ENCODE results near the gene PDE12.
A peak's percentile ranks its signal among the peaks of the same experiment; 100 is the strongest.

The PDE12 gene, protein sequence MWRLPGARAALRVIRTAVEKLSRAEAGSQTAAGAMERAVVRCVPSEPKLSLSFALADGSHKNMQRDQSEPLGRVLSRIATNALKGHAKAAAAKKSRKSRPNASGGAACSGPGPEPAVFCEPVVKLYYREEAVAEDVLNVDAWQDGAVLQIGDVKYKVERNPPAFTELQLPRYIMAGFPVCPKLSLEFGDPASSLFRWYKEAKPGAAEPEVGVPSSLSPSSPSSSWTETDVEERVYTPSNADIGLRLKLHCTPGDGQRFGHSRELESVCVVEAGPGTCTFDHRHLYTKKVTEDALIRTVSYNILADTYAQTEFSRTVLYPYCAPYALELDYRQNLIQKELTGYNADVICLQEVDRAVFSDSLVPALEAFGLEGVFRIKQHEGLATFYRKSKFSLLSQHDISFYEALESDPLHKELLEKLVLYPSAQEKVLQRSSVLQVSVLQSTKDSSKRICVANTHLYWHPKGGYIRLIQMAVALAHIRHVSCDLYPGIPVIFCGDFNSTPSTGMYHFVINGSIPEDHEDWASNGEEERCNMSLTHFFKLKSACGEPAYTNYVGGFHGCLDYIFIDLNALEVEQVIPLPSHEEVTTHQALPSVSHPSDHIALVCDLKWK

DNA sequence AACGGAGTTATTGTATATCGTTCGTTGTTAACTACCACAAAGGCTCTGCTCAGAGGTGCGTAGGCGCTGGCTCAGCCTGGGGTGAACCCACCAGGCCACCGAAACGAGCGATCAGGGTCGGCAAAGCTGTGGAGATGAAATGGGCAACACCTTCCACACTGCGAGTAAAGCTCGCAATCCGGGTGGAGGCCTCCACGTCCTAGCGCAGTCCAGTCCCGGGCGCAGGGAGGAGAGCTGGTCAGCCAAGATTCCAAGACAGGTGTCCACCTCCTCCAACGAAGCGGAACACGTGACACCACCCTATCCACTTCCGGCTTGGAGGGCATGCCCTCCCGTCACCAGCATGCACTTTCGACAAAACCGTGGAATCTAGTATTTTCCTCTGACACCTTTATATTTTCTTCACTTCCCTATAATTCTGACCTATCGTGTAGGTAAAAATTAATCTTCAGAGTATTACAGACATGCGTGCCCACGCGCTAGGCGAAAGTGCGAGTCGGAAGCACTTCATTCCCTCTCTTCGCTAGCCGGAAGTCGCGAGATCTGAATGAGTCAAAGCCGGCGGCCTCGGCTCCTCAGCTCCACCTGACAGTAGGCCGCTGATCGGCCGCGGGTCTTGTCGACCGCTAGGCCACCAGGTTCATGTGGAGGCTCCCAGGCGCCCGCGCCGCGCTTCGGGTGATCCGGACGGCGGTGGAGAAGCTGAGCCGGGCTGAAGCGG is at the start of gene PDE12:
Gene PDE12 (plus strand): TSS at position 537 of the 721 bp plus-strand sequence. CDS start 106 bp downstream, at position 643.
- peak; percentile 88 for DNase-seq

DNA sequence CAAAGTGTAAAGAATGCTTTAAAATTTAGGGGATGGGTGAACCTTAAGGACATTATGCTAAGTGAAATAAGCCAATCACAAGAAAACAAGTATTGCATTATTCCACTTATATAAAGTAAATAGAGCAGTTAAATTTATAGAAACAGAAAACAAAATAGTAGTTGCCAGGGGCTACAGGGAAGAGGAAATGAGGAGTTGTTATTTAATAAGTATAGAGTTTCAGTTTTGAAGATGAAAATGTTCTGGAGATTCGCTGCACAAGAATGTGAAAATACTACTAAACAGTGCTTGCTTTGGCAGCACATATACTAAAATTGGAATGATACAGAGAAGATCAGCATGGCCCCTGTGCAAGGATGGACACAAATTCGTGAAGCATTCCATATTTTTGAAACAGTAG is 43.9 kb upstream of the PDE12 start:
- peak; percentile 25 for DNase-seq

DNA sequence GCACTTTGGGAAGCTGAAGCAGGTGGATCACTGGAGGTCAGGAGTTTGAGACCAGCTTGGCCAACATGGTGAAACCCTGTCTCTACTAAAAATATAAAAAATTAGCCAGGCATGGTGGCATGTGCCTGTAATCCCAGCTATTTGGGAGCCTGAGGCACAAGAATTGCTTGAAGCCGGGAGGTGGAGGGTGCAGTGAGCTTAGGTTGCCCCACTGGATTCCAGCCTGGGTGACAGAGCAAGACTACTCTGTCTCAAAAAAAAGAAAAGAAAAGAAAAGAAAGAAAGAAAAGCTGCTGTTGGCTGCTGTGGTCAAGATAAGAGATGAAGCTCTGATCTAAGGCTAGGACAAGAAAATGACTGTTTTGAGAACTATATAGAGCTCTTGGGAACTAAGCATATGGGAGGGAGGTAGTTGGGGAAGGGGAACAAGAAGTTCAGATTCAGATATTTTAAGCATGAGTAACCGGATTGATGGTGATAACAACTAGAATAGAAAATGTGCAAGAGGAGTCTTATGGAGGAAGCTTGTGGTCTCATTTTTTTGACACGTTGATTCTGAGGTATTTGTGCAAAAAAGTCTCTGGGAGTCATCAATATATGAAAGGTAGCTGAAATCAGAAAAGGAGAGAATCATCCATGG is 37.7 kb upstream of the PDE12 start:
- DNase-seq: peak; percentile 51

DNA sequence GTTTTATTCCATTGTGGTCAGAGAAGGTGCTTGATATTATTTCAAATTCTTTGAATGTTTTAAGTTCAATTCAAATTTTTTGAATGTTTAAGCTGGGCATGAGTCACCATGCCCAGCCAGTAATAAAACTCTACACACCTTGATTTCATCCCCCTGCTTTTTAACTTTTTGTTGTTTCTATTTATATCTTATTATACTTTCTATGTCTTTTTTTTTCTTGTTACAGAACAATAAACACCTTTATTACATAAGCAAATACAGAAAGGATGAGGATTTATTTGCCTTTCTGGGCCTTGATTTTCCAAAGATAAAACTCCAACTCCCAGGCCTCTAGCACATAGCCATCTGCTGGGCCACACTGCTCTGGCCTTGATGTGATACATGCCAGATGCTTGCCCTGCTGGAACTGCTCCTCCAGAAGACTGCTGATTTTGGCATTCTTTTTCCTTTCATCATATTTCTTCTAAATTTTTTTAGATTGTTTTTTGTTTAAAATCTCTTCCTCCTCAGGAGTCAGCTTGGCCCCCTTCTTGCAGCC is 25.9 kb upstream of the PDE12 start:
- DNase-seq: no peak

DNA sequence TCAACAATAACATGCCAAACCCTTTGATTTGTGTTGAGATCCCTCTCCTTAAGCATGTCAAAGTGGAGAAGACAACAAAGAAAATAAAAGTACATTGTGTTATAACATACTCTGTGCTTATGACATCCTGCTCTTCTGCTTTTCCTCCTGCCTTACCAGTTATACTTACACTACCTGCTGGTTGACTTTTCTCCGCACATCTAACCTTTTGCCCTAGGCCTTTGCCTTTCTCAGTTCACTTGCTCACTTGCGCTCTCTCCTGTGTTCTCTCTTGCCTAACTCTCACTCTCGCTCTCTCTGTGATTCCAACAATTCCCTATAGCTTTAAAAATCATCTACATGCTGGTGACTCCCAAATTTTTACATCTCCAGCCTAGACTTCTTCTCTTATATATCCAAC is 17.6 kb upstream of the PDE12 start:
- no peak for DNase-seq

DNA sequence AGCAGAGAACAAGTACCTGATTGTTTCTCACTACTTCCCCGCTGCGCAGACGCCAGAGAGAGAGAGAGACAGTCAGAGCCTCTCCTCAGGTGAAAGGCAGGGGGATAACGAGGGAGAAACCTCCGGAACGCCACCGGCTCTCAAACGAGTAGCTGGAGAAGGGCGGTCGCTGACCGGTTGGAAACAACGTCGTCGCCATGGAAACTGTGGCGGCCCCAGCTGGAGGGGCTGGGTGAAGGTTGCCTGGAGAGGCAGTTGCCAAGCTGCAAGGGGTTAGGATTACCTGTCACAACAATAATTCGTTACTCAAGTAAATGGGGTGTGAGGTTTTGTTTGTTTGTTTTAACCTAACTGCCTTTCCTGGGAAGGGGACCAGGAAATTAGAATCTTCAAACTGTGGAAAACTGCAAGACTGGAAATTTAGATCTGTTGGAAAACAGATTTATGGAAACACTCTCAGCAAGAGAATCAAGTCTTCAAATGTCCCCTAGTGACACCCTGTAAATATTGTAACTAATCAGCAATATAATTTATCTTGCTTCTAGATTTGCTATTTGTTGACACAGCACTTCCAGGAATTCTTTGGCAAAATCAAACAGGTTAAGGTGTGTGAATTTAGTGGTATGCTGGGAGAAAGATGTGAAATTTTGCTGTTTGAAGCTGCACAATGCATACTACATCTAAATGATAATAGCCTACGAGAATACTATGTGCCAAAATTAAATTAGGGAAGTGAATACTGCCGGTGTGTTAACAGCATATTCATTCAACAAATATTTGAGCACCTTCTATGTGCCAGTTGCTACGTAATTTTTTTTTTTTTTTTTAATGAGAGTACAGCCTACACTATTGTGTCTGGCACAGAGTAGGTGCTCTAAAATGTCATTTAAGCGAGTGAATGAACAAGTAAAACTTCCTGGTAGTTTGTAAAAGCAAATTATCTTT is 11.6 kb upstream of the PDE12 start, which contains the start of gene DNAH12:
Gene DNAH12 (minus strand): TSS at position 164 of the 945 bp plus-strand sequence. CDS start 1,474 bp downstream, outside the sequence.
- peak; percentile 22 for DNase-seq

DNA sequence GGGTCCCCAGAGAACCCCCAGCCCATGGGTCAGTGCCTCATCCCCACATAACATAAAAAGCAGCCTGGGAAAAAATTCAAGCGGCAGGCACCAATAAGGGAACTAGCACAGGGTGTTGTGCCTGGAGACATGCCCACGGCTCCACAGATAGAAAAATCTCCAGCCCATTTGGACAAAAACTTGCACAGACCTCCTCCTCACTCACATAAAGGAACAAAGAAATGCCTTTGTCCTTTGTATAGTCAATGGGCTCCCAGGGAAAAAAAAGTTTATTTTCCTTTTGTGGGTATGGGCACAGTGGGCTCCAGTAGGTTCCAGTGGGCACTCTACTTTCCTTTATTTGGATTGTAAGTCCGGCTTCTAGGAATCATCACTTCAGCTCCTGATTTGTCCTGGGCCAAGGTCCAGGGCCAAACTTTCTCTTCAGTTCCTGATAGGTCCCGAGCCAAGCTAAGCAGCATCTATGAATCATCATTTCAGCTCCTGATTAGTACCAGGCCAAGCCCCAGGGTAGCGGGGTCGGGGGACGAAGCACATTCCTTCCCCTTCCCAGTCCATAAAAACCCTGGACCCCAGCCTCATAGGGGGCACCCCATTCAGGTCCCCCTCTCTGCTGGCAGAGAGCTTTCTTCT is 10.3 kb upstream of the PDE12 start:
- DNase-seq: no peak

DNA sequence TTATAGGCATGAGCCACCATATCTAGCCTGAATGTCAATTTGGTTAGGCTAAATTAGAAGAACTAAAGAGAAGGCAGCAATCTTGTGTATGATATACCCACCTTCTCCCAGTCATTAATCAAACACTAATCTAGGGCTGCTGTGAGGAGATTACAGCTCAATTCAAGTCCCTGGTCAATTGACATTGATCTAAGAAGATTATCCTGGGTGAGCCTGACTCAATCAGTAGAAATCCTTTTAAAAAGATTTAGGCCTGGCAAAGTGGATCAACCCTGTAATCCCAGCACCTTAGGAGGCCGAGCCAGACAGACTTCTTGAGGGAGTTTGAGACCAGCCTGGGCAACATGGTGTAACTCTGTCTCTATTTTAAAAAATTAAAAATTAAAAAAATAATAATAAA is 9.5 kb upstream of the PDE12 start:
- DNase-seq: no peak

DNA sequence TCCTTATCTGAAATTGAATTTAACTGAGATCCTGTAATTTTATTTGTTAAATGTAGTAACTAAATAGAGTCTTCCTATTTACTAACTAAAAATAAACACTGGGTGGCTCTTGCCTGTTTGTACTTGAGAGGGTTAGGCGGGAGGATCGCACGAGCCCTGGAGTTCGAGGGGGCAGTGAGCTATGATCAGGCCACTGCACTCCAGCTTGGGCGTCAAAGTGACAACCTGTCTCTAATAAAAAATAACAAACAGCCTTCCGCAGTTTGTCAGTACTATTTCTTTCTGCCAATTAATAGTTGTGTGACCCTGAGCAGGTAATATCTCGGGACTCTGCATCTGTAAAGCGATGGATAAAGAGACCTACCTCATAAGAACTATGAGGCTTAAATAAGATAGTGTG is 768 bp upstream of the PDE12 start:
- no peak for DNase-seq

DNA sequence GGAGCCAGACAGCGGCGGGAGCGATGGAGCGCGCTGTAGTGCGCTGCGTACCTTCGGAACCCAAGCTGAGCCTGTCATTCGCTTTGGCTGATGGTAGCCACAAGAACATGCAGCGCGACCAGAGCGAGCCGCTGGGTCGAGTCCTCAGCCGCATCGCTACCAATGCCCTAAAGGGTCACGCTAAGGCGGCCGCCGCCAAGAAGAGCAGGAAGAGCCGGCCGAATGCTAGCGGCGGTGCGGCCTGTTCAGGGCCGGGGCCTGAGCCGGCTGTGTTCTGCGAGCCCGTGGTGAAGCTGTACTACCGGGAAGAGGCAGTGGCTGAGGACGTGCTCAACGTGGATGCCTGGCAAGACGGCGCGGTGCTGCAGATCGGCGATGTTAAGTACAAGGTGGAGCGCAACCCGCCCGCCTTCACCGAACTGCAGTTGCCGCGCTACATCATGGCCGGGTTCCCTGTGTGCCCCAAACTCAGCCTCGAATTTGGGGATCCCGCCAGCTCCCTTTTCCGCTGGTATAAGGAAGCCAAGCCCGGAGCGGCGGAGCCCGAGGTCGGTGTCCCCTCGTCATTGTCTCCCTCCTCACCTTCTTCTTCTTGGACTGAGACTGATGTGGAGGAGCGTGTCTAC is 498 bp downstream of the PDE12 start:
- no peak for DNase-seq

DNA sequence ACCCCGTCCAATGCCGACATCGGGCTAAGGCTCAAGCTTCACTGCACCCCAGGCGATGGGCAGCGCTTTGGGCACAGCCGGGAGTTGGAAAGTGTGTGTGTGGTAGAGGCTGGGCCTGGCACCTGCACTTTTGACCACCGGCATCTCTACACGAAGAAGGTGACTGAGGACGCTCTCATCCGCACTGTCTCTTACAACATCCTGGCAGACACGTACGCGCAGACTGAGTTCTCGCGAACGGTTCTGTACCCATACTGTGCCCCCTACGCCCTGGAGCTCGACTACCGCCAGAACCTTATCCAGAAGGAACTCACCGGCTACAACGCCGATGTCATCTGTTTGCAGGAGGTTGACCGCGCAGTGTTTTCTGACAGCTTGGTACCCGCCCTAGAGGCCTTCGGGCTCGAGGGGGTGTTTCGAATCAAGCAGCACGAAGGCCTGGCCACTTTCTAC is 1.0 kb downstream of the PDE12 start:
- DNase-seq: peak; percentile 32

DNA sequence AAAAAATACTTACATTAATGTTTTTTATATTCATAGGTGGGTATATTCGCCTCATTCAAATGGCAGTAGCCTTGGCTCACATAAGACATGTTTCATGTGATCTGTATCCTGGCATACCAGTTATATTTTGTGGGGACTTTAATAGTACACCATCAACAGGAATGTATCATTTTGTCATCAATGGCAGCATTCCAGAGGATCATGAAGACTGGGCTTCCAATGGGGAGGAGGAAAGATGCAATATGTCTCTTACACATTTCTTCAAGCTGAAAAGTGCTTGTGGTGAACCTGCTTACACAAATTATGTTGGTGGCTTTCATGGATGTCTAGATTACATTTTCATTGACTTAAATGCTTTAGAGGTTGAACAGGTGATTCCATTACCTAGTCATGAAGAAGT is 3.5 kb downstream of the PDE12 start:
- DNase-seq: peak; percentile 52

DNA sequence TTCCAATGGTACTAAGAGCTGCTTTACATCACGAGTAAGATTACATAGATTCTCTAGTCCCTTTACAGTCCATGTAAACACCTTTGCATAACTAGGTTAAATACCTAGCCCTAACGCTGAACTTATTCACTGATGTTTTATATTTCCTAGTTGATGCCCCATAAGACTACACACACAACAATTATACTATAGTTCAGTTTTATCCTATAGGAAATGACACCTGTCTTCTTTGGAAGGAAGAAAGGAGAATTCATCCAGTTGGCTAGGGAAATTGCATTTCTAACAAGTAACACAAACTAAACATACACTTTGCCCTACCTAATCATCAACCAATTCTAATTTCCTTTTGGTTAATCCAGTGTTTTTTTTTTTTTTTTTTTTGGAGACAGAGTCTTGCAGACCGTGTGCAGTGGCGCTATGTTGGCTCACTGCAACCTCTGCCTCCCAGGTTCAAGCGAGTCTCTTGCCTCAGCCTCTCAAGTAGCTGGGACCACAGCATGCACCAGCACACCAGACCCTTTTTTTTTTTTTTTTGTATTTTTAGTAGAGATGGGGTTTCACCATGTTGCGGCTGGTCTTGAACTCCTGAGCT is 13.9 kb downstream of the PDE12 start:
- no peak for DNase-seq

DNA sequence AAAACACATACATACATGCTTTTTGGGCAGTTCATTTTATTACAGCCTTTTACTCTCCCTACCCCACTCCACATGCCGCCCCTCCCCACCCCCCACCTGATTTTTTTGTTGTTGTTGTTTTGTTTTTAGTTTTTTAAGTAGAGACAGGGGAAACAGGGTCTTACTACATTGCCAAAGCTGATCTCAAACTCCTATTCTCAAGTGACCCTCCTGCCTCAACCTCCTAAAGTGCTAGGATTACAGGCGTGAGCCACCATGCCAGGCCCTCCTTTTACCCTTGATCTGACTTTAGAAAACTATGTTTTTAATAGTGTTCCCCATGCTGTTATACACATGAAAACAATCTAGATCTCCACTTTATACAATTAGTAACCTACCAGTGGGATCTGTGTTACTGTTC is 14.8 kb downstream of the PDE12 start:
- DNase-seq: no peak

DNA sequence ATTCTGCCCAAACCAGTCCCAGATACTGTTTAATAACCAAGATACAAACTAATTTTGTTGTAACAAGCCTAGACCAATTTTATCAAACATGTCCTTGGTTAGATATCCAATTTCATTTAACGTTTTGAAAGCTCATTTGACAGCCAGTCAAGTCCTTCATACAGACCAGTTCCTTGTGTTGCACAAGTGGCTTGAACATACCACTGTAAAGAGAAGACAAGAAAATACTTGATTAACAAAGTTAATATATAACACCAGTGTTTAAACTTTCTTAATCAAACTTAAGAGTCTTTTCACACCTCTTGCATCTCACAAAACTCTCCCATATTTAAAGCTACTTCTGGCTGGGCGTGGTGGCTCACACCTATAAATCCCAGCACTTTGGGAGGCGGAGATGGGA is 16.0 kb downstream of the PDE12 start:
- no peak for DNase-seq

DNA sequence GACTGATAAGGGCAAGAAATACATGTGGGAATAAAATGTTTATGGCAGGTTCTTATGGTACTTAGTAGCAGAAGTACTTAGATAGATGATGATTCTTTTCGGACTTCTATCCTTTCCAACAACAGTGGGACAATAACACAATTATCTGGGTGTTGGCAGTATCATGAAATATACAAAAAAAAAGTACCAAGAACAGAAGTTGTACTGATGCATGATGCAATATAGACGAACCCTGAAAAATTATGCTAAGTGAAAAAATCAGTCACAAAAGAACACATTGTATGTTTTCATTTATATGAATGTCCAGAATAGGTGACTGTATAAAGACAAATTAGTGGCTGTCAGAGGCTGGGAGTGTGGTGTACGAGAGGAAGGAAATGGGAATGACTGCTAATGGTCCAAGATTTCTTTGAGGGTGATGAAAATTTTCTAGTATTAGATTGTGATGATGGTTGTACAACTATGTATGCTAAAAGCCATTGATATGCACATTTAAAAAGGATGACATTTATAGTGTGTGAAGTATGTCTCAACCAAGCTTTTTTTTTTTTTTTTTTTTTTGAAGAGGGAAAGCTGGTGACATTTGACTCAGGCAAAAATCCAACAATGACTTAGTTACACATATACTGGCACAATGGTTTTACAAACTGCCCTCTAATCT is 20.0 kb downstream of the PDE12 start:
- DNase-seq: no peak

DNA sequence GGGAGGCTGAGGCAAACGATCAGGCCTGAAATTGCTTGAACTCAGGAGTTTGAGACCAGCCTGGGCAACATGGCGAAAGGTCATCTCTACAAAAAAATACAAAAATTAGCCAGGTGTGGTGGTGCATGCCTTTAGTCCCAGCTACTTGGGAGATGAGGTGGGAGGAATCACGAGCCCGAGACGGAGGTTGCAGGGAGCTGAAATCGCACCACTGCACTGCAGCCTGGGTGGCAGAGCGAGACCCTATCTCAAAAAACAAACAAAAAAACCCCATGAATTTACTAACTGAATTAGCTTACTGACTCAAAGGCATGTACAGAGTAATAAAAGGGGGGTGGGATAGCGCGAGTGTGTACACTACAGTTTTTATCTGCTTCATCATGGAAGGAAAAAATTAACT is 21.7 kb downstream of the PDE12 start:
- DNase-seq: no peak

DNA sequence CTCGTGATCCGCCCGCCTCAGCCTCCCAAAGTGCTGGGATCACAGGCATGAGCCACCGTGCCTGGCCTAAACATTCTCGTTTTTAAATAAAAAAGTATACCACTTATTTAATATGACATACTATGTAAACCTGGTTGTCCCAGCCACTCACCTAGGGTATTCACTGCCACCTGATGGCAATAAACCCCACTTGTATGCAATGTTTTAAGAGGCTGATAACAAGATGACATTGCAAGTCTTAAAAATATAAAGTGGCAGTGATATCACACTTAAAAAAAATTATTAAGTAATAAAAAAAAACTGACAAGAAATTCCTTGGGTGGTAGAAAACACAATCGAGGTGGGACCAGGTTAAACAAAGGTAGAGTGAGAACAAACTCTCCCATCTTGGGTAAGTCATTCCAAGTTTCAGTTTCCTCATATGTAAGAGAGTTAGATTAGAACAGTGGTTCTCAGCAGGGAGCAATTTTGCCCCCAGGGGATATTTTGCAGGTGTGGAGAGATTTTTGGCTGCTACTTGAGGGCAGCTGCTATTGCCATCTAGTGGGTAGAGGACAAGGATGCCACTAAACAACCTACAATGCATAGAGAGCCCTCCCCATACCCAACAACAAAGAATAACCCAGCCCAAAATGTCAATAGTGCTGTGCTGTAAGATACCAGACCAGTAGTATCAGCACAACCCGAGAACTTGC is 26.5 kb downstream of the PDE12 start:
- no peak for DNase-seq

DNA sequence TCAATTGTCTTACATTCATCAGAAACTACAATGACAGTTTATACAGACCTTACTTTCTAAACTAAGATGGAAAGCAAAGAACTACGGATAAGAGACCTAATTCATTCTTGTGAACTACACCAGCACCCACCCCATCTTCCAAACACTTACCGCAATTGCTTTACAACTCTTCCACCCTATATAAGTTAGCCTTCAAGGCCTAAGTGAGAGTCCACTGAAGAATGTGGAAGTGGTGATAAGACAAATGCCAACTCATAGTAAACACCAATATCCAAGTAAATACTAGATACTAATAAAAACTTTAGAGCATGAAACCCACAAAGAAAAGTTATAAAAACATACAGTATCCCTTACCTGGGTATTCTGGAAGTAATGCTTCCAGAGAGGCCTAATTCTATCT is 27.5 kb downstream of the PDE12 start:
- no peak for DNase-seq

Data from fibroblast of upper back skin (primary cell).